ENCODE measurements around the gene RPS17. TPM values are rescaled to one million over a fixed set of nuclear protein-coding genes. Genes with fewer than 3 reads are reported as not detected.

The RPS17 gene
- total RNA-seq, 1 experiment from 2014 or later = 2,707 TPM

DNA sequence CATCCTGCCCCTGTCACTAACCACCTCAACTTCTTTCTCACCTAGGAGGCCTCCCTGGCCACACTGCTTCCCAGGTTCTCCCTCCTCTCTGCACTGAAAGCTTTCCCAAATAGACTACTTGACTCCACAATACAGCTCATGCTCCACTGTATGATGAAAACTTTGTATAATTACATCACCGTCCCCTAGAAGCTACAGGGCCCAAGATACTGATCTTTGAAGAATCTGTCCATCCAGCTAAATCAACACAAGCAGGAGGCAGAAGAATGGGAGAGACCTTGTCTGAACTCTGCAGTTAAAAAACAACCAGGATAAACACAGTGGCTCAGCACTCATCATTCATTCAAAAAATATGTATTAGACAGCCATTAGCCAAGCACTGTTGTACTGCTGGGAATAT lies 26.4 kb upstream of the RPS17 start:
- no peak overlapping the region for H3K27ac Mint-ChIP-seq (ENCODE audit: low read depth, unreplicated experiment)
- POLR2A ChIA-PET = no interaction called here
- DNase-seq (ENCODE audit: unreplicated experiment) = no peak
- CTCF ChIA-PET = interaction anchor here (1.4 kb wide), 1 partner anchor 26 kb away, joined by 5 read pairs; the partner anchor contains the start of gene RPS17
- BruUV-seq (replicated peaks) = no TSS peak
- H3K36me3 Mint-ChIP-seq (ENCODE audit: insufficient read depth, unreplicated experiment) = no peaks in the 10 kb centered on the region
- TF ChIP-seq CTCF (IDR thresholded peaks at IDR 0.05; ENCODE audit: unreplicated experiment) = no peak
- H3K27me3 Mint-ChIP-seq (ENCODE audit: insufficient read depth, unreplicated experiment) = no peaks in the 10 kb centered on the region
- H3K4me1 Mint-ChIP-seq (ENCODE audit: insufficient read depth, unreplicated experiment) = no peaks in the 10 kb centered on the region
- intact Hi-C loops (cut with micrococcal nuclease) = no loop called here
- no peaks in the 10 kb centered on the region for H3K9me3 Mint-ChIP-seq (ENCODE audit: unreplicated experiment)
- no peak overlapping the region for H3K4me3 Mint-ChIP-seq (ENCODE audit: unreplicated experiment)

DNA sequence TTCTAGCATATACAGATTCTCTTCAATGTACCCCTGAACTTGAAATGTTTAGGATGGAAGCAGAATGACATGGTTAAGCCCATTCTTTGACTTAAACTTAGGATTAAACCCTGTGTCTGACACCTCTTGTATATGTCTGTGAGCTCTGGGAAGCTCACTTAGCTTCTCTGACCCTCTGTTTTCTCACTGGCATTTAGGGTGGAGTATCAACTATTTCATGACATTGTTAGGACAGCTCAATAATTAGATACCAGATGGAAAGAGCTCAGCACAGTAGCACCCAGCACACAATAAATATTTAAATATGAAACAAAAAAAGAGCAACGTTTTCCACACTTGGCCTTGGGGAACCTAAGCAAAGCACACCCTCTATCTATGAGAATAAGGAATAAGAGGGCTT lies 18.2 kb upstream of the RPS17 start:
- BruUV-seq (replicated peaks) = no TSS peak
- no peak for TF ChIP-seq CTCF (IDR thresholded peaks at IDR 0.05; ENCODE audit: unreplicated experiment)
- POLR2A ChIA-PET = interaction anchor here (1.5 kb wide), 1 partner anchor 18 kb away, joined by 4 read pairs; the partner anchor contains the start of gene RPS17
- no peak for DNase-seq (ENCODE audit: unreplicated experiment)
- CTCF ChIA-PET = interaction anchor here (1.0 kb wide), 1 partner anchor 404 kb away, joined by 3 read pairs; no protein-coding TSS in a partner anchor
- intact Hi-C loops (cut with micrococcal nuclease) = no loop called here
- no peaks in the 10 kb centered on the region for H3K9me3 Mint-ChIP-seq (ENCODE audit: unreplicated experiment)
- no peak overlapping the region for H3K27ac Mint-ChIP-seq (ENCODE audit: low read depth, unreplicated experiment)
- peaks cover 14% of the 10 kb centered on the region for H3K27me3 Mint-ChIP-seq (ENCODE audit: insufficient read depth, unreplicated experiment)
- H3K36me3 Mint-ChIP-seq (ENCODE audit: insufficient read depth, unreplicated experiment) = no peaks in the 10 kb centered on the region
- no peaks in the 10 kb centered on the region for H3K4me1 Mint-ChIP-seq (ENCODE audit: insufficient read depth, unreplicated experiment)
- H3K4me3 Mint-ChIP-seq (ENCODE audit: unreplicated experiment) = no peak overlapping the region

- no TSS peak for BruUV-seq (replicated peaks)
- H3K9me3 Mint-ChIP-seq (ENCODE audit: unreplicated experiment) = no peaks in the 10 kb centered on the region
- DNase-seq (ENCODE audit: unreplicated experiment) = no peak
- peaks cover 11% of the 10 kb centered on the region for H3K27me3 Mint-ChIP-seq (ENCODE audit: insufficient read depth, unreplicated experiment)
- TF ChIP-seq CTCF (IDR thresholded peaks at IDR 0.05; ENCODE audit: unreplicated experiment) = no peak
- H3K4me1 Mint-ChIP-seq (ENCODE audit: insufficient read depth, unreplicated experiment) = peaks cover 11% of the 10 kb centered on the region
- H3K4me3 Mint-ChIP-seq (ENCODE audit: unreplicated experiment) = no peak overlapping the region
- no peaks in the 10 kb centered on the region for H3K36me3 Mint-ChIP-seq (ENCODE audit: insufficient read depth, unreplicated experiment)
- ChIA-PET CTCF (interaction anchor here (0.6 kb wide), 1 partner anchor 450 kb away, joined by 4 read pairs; no protein-coding TSS in a partner anchor), POLR2A (no interaction called here)
- intact Hi-C loops (cut with micrococcal nuclease) = no loop called here
- no peak overlapping the region for H3K27ac Mint-ChIP-seq (ENCODE audit: low read depth, unreplicated experiment)
Observed at GRCh38 chr15:82556315-82557035, 16.2 kb upstream of the RPS17 start.

- no peak for DNase-seq (ENCODE audit: unreplicated experiment)
- intact Hi-C loops (cut with micrococcal nuclease) = no loop called here
- ChIA-PET POLR2A (interaction anchor here (0.7 to 1.1 kb wide), 2 partner anchors 17 to 125 kb away, joined by 3 to 4 read pairs; no protein-coding TSS in a partner anchor), CTCF (no interaction called here)
- Mint-ChIP-seq H3K27ac (ENCODE audit: low read depth, unreplicated experiment) (no peak overlapping the region), H3K4me3 (ENCODE audit: unreplicated experiment) (no peak overlapping the region), H3K4me1 (ENCODE audit: insufficient read depth, unreplicated experiment) (peaks cover 21% of the 10 kb centered on the region), H3K27me3 (ENCODE audit: insufficient read depth, unreplicated experiment) (no peaks in the 10 kb centered on the region), H3K9me3 (ENCODE audit: unreplicated experiment) (no peaks in the 10 kb centered on the region), H3K36me3 (ENCODE audit: insufficient read depth, unreplicated experiment) (no peaks in the 10 kb centered on the region)
- TF ChIP-seq CTCF (IDR thresholded peaks at IDR 0.05; ENCODE audit: unreplicated experiment) = no peak
- no TSS peak for BruUV-seq (replicated peaks)
Observed at GRCh38 chr15:82554849-82555248, 14.6 kb upstream of the RPS17 start.

Data from MCF 10A (cell line).